Ishikawa (cell line): ENCODE results near the gene NXN.
A peak's percentile ranks its signal among the peaks of the same experiment; 100 is the strongest.

Experiments
- CEBPB ChIP-seq: IDR thresholded peaks from 2 replicates; pipeline ENCODE4 v1.6.1; 2012
- CREB1 ChIP-seq: IDR thresholded peaks from 2 replicates; pipeline ENCODE4 v1.6.1; 2012; ENCODE audit warnings: low read depth
- EGR1 ChIP-seq: IDR thresholded peaks from 2 replicates; pipeline ENCODE4 v1.6.1; 2012
- EP300 ChIP-seq: IDR thresholded peaks from 2 replicates; pipeline ENCODE4 v1.6.1; 2012; ENCODE audit warnings: borderline replicate concordance
- FOXM1 ChIP-seq: IDR thresholded peaks from 2 replicates; pipeline ENCODE4 v1.6.1; 2012; ENCODE audit warnings: low read depth, borderline replicate concordance
- NFIC ChIP-seq: IDR thresholded peaks from 2 replicates; pipeline ENCODE4 v1.6.1; 2012
- RAD21 ChIP-seq: IDR thresholded peaks from 2 replicates; pipeline ENCODE4 v1.6.1; 2012; ENCODE audit warnings: low read depth
- TAF1 ChIP-seq: IDR thresholded peaks from 2 replicates; pipeline ENCODE4 v1.6.1; 2012; ENCODE audit warnings: low read depth, mild to moderate bottlenecking
- TCF12 ChIP-seq: IDR thresholded peaks from 2 replicates; pipeline ENCODE4 v1.6.1; 2012; ENCODE audit warnings: low read depth
- TEAD4 ChIP-seq: IDR thresholded peaks from 2 replicates; pipeline ENCODE4 v1.6.1; 2012
- YY1 ChIP-seq: IDR thresholded peaks from 2 replicates; pipeline ENCODE4 v1.6.1; 2012; ENCODE audit warnings: low read depth
- ZBTB7A ChIP-seq: IDR thresholded peaks from 2 replicates; pipeline ENCODE4 v1.6.1; 2012; ENCODE audit warnings: low read depth
- TF ChIP-seq, protein P1 (sequence below): IDR thresholded peaks from 2 replicates; pipeline ENCODE4 v1.6.1; 2012
- TF ChIP-seq, protein P2 (sequence below): IDR thresholded peaks from 2 replicates; pipeline ENCODE4 v1.6.1; 2012
- TF ChIP-seq, protein P3 (sequence below): IDR thresholded peaks from 2 replicates; pipeline ENCODE4 v1.6.1; 2012; ENCODE audit warnings: low read depth, mild to moderate bottlenecking

The NXN gene

DNA sequence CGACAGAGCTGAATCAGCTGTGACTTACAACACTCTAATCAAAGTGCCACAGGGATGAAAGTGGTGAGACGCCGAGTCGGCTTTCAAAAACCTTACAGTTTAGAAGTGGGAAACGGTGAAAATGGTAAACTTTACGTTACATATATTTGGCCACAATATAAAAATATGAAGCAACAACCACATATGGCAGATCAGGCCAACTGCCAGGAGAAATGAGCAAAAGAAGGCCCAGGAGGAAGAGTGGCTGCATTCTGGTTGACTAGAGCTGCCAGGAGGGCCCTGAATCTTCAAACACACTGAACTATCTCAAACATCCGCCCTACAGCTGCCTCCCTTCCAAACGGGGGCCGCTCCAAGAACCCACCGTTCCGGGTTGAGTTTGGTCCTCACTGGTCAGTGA is 141.1 kb downstream of the NXN start:
- TF ChIP-seq FOXM1 (no peak), CREB1 (no peak), ZBTB7A (no peak), EGR1 (no peak), NFIC (no peak), EP300 (no peak), CEBPB (no peak), TAF1 (no peak), TEAD4 (no peak), RAD21 (no peak), YY1 (no peak)
- TF ChIP-seq, protein P1, sequence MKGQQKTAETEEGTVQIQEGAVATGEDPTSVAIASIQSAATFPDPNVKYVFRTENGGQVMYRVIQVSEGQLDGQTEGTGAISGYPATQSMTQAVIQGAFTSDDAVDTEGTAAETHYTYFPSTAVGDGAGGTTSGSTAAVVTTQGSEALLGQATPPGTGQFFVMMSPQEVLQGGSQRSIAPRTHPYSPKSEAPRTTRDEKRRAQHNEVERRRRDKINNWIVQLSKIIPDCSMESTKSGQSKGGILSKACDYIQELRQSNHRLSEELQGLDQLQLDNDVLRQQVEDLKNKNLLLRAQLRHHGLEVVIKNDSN = no peak
- TF ChIP-seq, protein P2, sequence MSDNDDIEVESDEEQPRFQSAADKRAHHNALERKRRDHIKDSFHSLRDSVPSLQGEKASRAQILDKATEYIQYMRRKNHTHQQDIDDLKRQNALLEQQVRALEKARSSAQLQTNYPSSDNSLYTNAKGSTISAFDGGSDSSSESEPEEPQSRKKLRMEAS = no peak

DNA sequence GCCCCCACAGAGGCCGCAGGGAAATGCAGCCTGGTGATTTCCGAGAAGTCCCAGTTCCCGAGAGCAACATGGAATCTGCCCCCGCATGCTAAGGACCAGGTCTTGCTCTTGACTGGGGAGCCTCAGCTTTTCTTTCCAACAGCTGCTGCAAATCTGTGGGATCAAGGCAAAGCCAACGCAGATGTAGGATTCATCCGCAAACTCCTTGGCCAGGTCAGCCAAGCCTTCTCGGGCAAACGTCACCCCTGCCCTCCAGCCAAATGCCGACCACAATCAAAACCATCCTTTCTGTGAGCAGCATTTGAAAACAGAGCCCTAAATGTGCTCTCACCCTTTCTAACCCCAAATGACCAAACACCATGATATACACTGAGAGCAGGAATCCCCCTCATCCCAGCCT is 143.4 kb downstream of the NXN start:
- TF ChIP-seq, protein P3, sequence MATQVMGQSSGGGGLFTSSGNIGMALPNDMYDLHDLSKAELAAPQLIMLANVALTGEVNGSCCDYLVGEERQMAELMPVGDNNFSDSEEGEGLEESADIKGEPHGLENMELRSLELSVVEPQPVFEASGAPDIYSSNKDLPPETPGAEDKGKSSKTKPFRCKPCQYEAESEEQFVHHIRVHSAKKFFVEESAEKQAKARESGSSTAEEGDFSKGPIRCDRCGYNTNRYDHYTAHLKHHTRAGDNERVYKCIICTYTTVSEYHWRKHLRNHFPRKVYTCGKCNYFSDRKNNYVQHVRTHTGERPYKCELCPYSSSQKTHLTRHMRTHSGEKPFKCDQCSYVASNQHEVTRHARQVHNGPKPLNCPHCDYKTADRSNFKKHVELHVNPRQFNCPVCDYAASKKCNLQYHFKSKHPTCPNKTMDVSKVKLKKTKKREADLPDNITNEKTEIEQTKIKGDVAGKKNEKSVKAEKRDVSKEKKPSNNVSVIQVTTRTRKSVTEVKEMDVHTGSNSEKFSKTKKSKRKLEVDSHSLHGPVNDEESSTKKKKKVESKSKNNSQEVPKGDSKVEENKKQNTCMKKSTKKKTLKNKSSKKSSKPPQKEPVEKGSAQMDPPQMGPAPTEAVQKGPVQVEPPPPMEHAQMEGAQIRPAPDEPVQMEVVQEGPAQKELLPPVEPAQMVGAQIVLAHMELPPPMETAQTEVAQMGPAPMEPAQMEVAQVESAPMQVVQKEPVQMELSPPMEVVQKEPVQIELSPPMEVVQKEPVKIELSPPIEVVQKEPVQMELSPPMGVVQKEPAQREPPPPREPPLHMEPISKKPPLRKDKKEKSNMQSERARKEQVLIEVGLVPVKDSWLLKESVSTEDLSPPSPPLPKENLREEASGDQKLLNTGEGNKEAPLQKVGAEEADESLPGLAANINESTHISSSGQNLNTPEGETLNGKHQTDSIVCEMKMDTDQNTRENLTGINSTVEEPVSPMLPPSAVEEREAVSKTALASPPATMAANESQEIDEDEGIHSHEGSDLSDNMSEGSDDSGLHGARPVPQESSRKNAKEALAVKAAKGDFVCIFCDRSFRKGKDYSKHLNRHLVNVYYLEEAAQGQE = no peak
- TF ChIP-seq CREB1 (no peak), FOXM1 (no peak)

DNA sequence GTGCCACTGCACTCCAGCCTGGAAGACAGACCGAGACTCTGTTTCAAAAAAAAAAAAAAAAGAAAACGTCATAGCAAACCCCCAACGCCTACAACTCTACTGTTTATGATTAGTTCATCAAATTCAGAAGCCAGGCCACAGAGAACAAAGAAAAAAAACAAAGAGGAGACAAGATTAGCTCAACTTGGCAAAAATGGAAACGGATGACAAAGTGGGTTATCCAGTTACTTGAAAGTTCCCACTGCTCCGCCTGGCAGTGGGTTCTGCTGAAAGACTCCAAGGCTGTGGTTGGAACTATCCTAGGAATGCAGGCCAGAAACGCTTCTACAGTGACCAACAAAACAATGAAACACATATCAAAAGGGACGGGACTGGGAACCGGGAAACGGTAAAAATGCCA is 144.3 kb downstream of the NXN start:
- TF ChIP-seq TEAD4 = peak; percentile 80
- no peak for TF ChIP-seq NFIC

DNA sequence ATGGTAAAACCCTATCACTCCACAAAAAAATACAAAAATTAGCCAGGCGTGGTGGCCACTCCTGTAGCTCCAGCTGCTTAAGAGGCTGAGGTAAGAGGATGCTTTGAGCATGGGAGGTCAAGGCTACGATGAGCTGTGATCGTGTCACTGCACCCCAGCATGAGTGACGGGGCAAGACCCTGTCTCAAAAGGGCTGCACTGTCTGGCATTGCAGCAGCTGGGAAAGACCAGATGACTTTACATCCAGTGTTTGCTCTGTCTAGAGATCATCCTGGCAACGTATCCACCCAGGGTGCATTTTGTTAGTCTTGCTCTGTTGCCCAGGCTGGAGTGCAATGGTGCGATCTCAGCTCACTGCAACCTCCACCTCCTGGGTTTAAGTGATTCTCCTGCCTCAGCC is 145.4 kb downstream of the NXN start:
- no peak for TF ChIP-seq TEAD4

DNA sequence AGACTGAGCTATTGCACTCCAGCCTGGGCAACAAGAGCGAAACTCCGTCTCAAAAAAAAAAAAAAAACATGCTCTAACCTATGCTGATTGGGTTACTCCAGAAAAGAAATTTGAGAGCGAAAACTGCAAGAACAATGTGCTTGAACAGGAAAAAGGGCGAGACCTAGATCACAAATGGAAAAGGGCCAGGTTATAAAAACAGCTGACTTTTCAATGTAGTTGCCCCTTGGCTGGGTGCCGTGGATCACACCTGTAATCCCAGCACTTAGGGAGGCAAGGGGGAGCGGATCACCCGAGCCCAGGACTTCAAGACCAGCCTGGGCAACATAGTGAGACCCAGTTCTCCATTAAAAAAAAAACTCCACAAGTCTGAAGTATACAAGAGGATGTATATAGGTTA is 148.6 kb downstream of the NXN start:
- TF ChIP-seq YY1 (no peak), TCF12 (no peak), CEBPB (no peak), NFIC (peak; percentile 55; the same call in 1 of the 2 replicates)
- TF ChIP-seq, protein P2 = peak; percentile 23; the same call in 1 of the 2 replicates
- TF ChIP-seq, protein P3 = no peak

DNA sequence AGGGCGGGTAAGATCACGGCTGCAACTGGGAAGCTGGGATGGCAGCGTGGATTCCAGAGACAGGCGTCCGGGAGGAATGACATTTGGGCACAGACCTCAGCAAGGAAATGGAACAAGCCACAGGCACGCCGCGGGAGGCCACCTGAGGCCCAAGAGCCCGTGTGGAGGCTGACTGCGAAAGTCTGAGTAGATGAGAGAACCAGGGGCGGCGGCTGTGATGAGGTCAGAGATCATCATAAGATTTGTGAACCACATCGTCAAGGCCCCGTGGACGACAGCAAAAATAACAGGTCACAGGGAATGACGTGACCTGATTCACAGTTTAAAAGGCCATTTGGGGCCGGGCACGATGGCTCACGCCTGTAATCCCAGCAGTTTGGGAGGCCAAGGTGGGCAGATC is 149.2 kb downstream of the NXN start:
- no peak for TF ChIP-seq TAF1
- TF ChIP-seq NFIC = no peak
- TF ChIP-seq RAD21 = no peak
- TF ChIP-seq FOXM1 = no peak
- TF ChIP-seq, protein P2 = no peak
- TF ChIP-seq TCF12 = no peak
- TF ChIP-seq YY1 = no peak
- TF ChIP-seq, protein P3 = no peak
- TF ChIP-seq CREB1 = no peak
